GM23338 (cell line): ENCODE data around the gene STOM. TPM values are rescaled to one million over a fixed set of nuclear protein-coding genes. Genes with fewer than 3 reads are reported as not detected.

Experiments
- ATAC-seq: fragments of 200-7000 bp; cut with Tn5 transposase; 3 replicates; pipeline ENCODE4 v1.9.1; 2020
- DNase-seq: peaks from one replicate; pipeline ENCODE4 v3.0.0-alpha.2; 2015; ENCODE audit warnings: low spot score
- H2AFZ ChIP-seq: fragments of 200-600 bp; sonication (generic); 2 replicates; pipeline ENCODE4 v1.8.0; 2016; ENCODE audit warnings: antibody characterized with exemption, mild to moderate bottlenecking, moderate library complexity
- H3F3A ChIP-seq: fragments of 200-600 bp; sonication (generic); replicated peaks from 2 replicates; pipeline ENCODE4 v1.8.0; 2017; ENCODE audit warnings: antibody characterized with exemption, mixed run types, low read depth
- H3K27ac ChIP-seq: fragments of 200-600 bp; sonication (generic); 2 replicates; pipeline ENCODE4 v1.6.1; 2016; ENCODE audit warnings: low read depth
- H3K27me3 ChIP-seq: fragments of 200-600 bp; sonication (generic); 2 replicates; pipeline ENCODE4 v1.8.0; 2016; ENCODE audit warnings: mild to moderate bottlenecking, mixed run types, moderate library complexity; ENCODE audit not compliant: insufficient read depth
- H3K36me3 ChIP-seq: fragments of 200-600 bp; sonication (generic); 2 replicates; pipeline ENCODE4 v1.8.0; 2016; ENCODE audit warnings: mild to moderate bottlenecking; ENCODE audit not compliant: insufficient read depth
- H3K4me1 ChIP-seq: fragments of 200-600 bp; sonication (generic); 2 replicates; pipeline ENCODE4 v1.8.0; 2016; ENCODE audit warnings: mild to moderate bottlenecking, moderate library complexity; ENCODE audit not compliant: insufficient read depth
- H3K4me2 ChIP-seq: fragments of 200-600 bp; sonication (generic); 2 replicates; pipeline ENCODE4 v1.7.1; 2017; ENCODE audit warnings: mixed run types
- H3K4me3 ChIP-seq: fragments of 200-600 bp; sonication (generic); 2 replicates; pipeline ENCODE4 v1.6.1; 2016; ENCODE audit warnings: mixed run types
- H3K79me2 ChIP-seq: fragments of 200-600 bp; sonication (generic); replicated peaks from 2 replicates; pipeline ENCODE4 v1.8.0; 2017; ENCODE audit warnings: mild to moderate bottlenecking; ENCODE audit not compliant: insufficient read depth
- H3K9me2 ChIP-seq: fragments of 200-600 bp; sonication (generic); 2 replicates; pipeline ENCODE4 v1.8.0; 2017; ENCODE audit not compliant: insufficient read depth
- H4K20me1 ChIP-seq: fragments of 200-600 bp; sonication (generic); replicated peaks from 2 replicates; pipeline ENCODE4 v1.8.0; 2017; ENCODE audit warnings: mild to moderate bottlenecking; ENCODE audit not compliant: insufficient read depth
- H3K27ac Mint-ChIP-seq: 2 replicates; pipeline ENCODE4 v1.8.0; 2020; ENCODE audit warnings: inconsistent platforms, mild to moderate bottlenecking, moderate library complexity, mixed read lengths
- H3K27me3 Mint-ChIP-seq: 3 replicates; pipeline ENCODE4 v1.8.0; 2022; ENCODE audit warnings: low read depth, mild to moderate bottlenecking, moderate library complexity, mixed read lengths, inconsistent platforms; ENCODE audit not compliant: insufficient read depth, poor library complexity
- H3K36me3 Mint-ChIP-seq: 3 replicates; pipeline ENCODE4 v1.8.0; 2021; ENCODE audit warnings: low read depth, mild to moderate bottlenecking, inconsistent platforms, moderate library complexity, mixed read lengths
- H3K4me1 Mint-ChIP-seq: 3 replicates; pipeline ENCODE4 v1.8.0; 2020; ENCODE audit warnings: mild to moderate bottlenecking, inconsistent platforms, mixed read lengths
- H3K4me3 Mint-ChIP-seq: 3 replicates; pipeline ENCODE4 v1.8.0; 2021; ENCODE audit warnings: moderate library complexity, mild to moderate bottlenecking, inconsistent platforms, mixed read lengths
- H3K9me3 Mint-ChIP-seq: 3 replicates; pipeline ENCODE4 v1.8.0; 2020; ENCODE audit warnings: moderate library complexity, mild to moderate bottlenecking, inconsistent platforms, mixed read lengths
- CREB1 ChIP-seq: fragments of 250-450 bp; sonication (Bioruptor Pico); IDR thresholded peaks from 2 replicates; pipeline ENCODE4 v1.5.0; 2020; ENCODE audit warnings: low read depth, mild to moderate bottlenecking, moderate library complexity
- CTCF ChIP-seq, 2 experiments: fragments of 200-600 bp in 1 of 2; sonication (generic) in 1 of 2; conservative IDR thresholded peaks; 2 replicates each; pipeline versions ENCODE4 v1.5.1 to v1.6.1; 2016 to 2017; ENCODE audit warnings: antibody characterized with exemption in 2 of 2, low read depth in 2 of 2, mild to moderate bottlenecking in 2 of 2, moderate library complexity in 1 of 2
- EZH2 ChIP-seq: fragments of 200-600 bp; sonication (generic); IDR thresholded peaks from one replicate; pipeline ENCODE4 v1.8.0; 2017; ENCODE audit warnings: antibody characterized with exemption, mild to moderate bottlenecking, low read depth; ENCODE audit not compliant: unreplicated experiment
- EZH2phosphoT487 ChIP-seq: fragments of 200-600 bp; sonication (generic); IDR thresholded peaks from one replicate; pipeline ENCODE4 v1.8.1; 2018; ENCODE audit warnings: antibody characterized with exemption; ENCODE audit not compliant: unreplicated experiment
- JUNB ChIP-seq: IDR thresholded peaks from one replicate; pipeline ENCODE4 v1.6.1; 2016; ENCODE audit warnings: antibody characterized with exemption; ENCODE audit not compliant: unreplicated experiment
- NANOG ChIP-seq: IDR thresholded peaks from 2 replicates; pipeline ENCODE4 v1.6.1; 2016; ENCODE audit warnings: antibody characterized with exemption, borderline replicate concordance
- POLR2AphosphoS5 ChIP-seq: IDR thresholded peaks from 2 replicates; pipeline ENCODE4 v1.6.1; 2016; ENCODE audit warnings: antibody characterized with exemption, low read depth
- REST ChIP-seq: IDR thresholded peaks from one replicate; pipeline ENCODE4 v1.6.1; 2018; ENCODE audit warnings: antibody characterized with exemption; ENCODE audit not compliant: unreplicated experiment
- STAT1 ChIP-seq: IDR thresholded peaks from one replicate; pipeline ENCODE4 v1.6.1; 2016; ENCODE audit warnings: antibody characterized with exemption; ENCODE audit not compliant: unreplicated experiment
- ZNF114 ChIP-seq: fragments of 250-450 bp; sonication (Bioruptor Pico); IDR thresholded peaks from 2 replicates; pipeline ENCODE4 v1.5.0; 2020; ENCODE audit warnings: mild to moderate bottlenecking, moderate library complexity
- ZNF331 ChIP-seq: fragments of 250-450 bp; sonication (Bioruptor Pico); IDR thresholded peaks from 2 replicates; pipeline ENCODE4 v1.5.0; 2020; ENCODE audit warnings: low read depth, mild to moderate bottlenecking, moderate library complexity
- ZNF462 ChIP-seq: fragments of 250-450 bp; sonication (Bioruptor Pico); IDR thresholded peaks from 2 replicates; pipeline ENCODE4 v1.5.0; 2020; ENCODE audit warnings: mild to moderate bottlenecking, moderate library complexity
- polyA plus RNA-seq: library from polyadenylated mRNA; unstranded; fragments of >200 nt; fragmentation: Nextera tagmentation; extraction: Ambion mirVana; gene quantifications from 2 replicates; pipeline ENCODE4 v1.2.1, GENCODE V29; 2016
- total RNA-seq: library from RNA; depleted of rRNA; stranded (reverse); fragments of >200 nt; shearing (Covaris generic); gene quantifications from 2 replicates; pipeline ENCODE4 v1.2.3, GENCODE V29; 2014
- TF ChIP-seq, protein P1 (sequence below): IDR thresholded peaks from 2 replicates; pipeline ENCODE4 v1.6.1; 2016; ENCODE audit warnings: antibody characterized with exemption

The STOM gene
- total and polyA plus RNA-seq, 2 experiments from 2014 or later, result 29.4 to 51.1 TPM

DNA sequence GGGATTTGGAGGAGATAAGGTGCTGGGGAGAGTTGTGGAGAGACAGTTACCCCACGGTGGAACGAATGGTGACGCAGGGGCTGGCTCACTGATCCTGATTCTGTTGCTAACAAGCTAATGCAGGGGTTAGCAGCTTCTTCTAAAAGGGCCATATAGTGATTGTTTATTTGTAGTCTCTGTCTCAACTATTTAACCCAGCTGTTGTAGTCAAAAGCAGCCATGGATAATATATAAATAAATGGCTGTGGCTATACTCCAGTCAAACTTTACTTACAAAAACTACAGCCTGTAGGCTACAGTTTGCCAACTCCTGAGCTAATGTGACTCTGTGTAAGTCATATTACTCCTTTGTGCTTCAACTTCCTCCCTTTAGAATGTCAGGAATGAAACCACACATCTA, 21.8 kb downstream of the STOM start:
- peaks cover 10% of the 10 kb centered on the region; the same call in 1 of the 2 replicates for H3K36me3 ChIP-seq
- H3K4me1 ChIP-seq, result no peaks in the 10 kb centered on the region
- H3K79me2 ChIP-seq, result no peaks in the 10 kb centered on the region
- no peak overlapping the region for H3K4me2 ChIP-seq
- Mint-ChIP-seq H3K27me3 (no peaks in the 10 kb centered on the region), H3K4me1 (peaks cover 3% of the 10 kb centered on the region; the same call in 2 of the 3 replicates), H3K36me3 (no peaks in the 10 kb centered on the region; the same call in 2 of the 3 replicates), H3K4me3 (no peak overlapping the region), H3K9me3 (no peaks in the 10 kb centered on the region), H3K27ac (no peak overlapping the region)
- H2AFZ ChIP-seq, result no peak overlapping the region
- no peaks in the 10 kb centered on the region for H4K20me1 ChIP-seq
- H3K9me2 ChIP-seq, result no peaks in the 10 kb centered on the region
- no peaks in the 10 kb centered on the region for H3K27me3 ChIP-seq
- no peaks in the 10 kb centered on the region for H3F3A ChIP-seq
- TF ChIP-seq EZH2phosphoT487 (no peak), CTCF (conservative IDR thresholded peaks at IDR 0.05; ENCODE audit: low read depth in 2 of 2) (no peak), POLR2AphosphoS5 (no peak), ZNF331 (CRISPR knock-in tag) (no peak), ZNF462 (CRISPR knock-in tag) (no peak), EZH2 (no peak), REST (no peak), NANOG (no peak), JUNB (no peak), STAT1 (no peak), ZNF114 (CRISPR knock-in tag) (no peak), CREB1 (CRISPR knock-in tag) (no peak)
- TF ChIP-seq, protein P1, sequence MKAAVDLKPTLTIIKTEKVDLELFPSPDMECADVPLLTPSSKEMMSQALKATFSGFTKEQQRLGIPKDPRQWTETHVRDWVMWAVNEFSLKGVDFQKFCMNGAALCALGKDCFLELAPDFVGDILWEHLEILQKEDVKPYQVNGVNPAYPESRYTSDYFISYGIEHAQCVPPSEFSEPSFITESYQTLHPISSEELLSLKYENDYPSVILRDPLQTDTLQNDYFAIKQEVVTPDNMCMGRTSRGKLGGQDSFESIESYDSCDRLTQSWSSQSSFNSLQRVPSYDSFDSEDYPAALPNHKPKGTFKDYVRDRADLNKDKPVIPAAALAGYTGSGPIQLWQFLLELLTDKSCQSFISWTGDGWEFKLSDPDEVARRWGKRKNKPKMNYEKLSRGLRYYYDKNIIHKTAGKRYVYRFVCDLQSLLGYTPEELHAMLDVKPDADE, result no peak
- ATAC-seq (no peak), DNase-seq (no peak)
- no peak overlapping the region for H3K4me3 ChIP-seq
- H3K27ac ChIP-seq, result no peak overlapping the region
